ENCODE results near the gene SYNE3.

Gene SYNE3

GRCh38 chr14:95489214-95490137 is 27.0 kb downstream of the SYNE3 start:
- DNase-seq (ENCODE audit: low read depth), result no peak

DNA sequence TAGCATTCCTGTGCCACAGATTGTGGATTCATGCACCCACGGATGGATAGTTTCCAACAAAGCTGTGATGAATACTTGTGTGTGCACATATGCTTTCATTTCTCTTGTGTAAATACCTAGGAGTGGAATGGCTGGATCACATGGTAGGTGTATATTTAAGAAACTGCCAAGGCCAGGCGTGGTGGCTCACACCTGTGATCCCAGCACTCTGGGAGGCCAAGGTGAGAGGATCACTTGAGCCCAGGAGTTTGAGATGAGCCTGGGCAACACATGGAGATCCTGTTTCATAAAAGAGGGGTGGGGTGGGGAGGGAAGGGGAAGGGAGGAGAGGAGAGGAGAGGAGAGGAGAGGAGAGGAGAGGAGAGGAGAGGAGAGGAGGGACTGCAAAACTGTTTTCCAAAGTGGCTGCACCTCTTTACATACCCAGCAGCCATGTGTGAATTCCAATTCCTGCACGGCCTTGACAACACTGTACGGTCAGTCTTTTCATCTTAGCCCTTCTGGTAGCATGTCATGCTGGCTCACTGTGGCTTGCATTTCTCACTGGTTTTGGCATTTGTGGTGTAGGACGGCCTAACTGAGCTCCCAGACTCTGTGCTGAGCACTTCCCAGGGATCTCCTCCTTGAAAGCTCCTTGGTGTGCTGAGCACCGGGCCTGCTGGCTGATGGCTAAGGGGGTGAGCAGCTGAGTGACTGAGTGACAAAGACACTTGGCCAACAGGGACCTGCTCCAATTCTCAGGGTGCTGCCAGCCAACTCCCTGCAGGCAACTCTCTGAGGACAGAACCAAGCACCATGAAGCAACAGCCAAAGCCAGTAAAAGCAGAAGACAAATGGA is 27.9 kb downstream of the SYNE3 start:
- DNase-seq (ENCODE audit: low read depth), result no peak

DNA sequence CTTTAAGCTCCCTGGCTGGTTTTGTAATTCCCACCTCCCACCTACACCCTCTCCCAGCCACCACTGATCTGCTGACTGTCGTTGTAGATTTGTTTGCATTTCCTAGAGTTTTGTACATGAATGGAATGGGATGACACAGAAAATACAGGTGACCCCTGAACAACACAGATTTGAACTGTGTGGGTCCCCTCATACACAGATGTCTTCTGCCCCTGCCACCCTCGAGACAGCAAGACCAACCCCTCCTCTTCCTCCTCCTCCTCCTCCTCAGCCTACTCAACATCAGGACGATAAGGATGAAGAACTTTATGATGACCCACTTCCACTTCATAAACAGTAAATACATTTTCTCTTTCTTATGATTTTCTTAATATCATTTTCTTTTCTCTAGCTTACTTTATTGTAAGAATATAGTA is 28.8 kb downstream of the SYNE3 start:
- no peak for DNase-seq (ENCODE audit: low read depth)

DNA sequence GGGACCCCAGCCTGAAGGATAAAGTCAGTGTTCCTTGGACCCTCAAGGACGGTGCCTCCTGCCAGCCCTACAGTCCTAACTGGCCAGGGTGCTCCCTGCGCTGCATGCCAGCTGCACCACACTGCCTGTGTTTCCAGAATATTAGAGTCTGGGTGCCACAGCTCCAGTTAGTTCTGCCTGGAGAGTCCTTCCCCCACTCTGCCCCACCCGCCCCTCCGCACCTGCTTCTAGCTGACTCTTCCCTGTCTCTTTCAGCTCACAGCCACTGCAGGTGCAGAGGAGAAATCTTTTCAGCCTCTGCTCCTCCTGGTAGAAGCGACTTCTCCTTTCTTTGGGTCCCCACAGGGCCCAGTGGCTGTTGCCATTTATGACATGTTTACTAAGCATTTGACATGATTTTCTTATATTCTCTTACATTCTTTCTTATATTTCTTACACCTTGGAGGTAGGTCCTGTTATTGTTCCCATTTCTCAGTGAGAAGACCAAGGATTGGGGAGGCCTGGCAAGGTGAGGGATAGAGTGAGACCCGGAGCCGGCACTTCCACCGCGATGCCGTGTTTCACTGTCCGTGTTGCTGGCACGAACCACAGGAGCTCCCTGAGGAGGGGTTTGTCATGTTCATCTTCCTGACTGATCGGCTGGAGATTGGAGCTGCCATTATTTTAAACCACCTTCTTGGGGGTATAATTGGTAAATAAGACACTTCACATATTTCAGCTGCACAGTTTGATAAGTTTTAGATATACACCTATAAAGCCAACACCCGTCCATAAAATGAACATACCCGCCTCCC is 29.4 kb downstream of the SYNE3 start:
- DNase-seq (ENCODE audit: low read depth), result no peak

GRCh38 chr14:95485222-95485819 is 31.1 kb downstream of the SYNE3 start:
- no peak for DNase-seq (ENCODE audit: low read depth)

DNA sequence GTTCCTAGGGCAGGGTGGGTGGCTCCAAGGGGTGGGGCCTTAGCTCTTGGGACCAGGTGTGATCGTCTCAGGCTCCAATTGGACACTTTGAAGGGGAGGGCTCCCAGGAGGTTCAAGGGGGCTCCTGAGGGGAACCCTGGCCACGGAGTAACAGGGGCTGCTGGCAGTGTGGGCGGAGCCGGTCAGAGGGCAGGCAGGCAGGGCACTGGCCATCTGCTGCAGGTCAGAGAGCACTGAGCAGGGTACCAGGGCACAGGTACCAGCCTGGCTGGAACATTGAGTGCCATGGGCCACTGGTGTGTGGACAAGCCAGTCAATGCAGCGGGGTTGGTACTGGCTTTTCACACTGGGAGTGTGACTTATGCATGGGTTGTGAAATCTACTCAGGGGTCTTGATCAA is 32.2 kb downstream of the SYNE3 start:
- no peak for DNase-seq (ENCODE audit: low read depth)

DNA sequence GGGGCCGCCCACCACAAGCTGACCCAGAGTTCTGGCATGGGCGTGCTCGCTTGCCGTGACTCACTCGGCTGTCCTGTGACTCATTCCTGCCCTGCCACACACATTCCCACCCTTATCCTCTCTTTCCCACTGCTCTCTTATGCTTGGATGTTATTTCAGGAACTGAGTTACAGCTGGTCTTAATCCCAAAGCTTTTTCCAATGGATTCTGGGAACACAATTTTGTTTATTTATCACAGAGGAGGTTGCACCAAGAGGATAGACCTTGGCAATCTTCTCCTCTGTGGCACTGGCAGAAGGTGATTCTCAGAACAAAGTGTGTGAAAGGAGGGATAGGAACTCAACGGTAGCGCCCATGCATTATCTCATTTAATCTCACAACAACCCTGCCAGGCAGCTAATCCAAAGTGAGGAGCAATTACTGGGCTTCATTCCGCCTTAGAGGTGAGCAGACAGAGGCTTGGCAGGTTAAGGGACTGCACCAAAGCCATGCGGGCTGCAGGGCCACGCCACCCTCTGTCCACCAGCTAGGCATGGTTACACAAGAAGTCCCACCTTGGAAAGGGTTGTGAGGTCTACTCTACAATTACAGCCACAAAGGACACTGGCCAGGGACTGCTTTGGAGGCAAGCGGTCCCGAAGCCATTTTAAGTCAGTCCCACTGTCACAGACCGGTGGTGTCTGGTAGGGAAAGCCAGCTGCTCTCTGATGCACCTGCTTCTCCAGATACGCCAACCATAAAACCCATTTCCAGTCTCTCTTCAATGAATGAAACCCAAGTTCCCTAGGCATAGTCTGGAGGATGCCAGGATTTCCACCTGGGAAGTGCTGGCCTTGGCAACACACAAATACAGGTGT is 32.9 kb downstream of the SYNE3 start:
- DNase-seq (ENCODE audit: low read depth), result peak; percentile 96

DNA sequence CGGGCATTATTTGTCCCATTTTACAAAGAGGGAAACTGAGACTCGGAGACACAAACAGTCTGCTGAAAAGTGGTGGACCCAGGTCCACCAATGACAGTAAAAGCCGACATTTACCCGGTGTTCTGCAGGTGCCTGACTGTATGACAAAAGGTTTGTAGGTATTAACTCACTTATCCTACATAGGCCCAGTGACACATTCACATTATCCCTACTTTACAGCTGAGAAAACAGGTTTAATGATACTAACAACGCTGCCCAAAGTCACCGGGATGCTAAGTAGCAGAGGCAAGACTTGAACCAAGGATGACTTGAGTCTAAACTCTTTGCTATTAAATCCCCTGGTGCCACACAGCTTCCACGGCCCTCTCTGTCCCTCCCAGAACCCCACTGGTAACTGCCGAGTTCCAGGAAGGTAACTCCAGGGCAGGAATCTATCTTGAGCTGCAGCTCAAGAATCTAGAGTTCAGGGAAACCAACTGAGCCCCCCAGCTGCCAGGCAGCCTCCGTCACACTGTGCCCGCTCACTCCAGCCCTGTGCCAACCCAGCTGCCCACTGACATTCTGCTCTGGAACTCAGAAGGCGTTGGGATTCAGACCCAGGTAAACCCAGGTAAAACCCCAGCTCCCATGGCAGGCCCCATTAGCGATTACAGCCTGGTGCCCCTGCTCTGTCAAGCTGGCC is 33.7 kb downstream of the SYNE3 start:
- no peak for DNase-seq (ENCODE audit: low read depth)

DNA sequence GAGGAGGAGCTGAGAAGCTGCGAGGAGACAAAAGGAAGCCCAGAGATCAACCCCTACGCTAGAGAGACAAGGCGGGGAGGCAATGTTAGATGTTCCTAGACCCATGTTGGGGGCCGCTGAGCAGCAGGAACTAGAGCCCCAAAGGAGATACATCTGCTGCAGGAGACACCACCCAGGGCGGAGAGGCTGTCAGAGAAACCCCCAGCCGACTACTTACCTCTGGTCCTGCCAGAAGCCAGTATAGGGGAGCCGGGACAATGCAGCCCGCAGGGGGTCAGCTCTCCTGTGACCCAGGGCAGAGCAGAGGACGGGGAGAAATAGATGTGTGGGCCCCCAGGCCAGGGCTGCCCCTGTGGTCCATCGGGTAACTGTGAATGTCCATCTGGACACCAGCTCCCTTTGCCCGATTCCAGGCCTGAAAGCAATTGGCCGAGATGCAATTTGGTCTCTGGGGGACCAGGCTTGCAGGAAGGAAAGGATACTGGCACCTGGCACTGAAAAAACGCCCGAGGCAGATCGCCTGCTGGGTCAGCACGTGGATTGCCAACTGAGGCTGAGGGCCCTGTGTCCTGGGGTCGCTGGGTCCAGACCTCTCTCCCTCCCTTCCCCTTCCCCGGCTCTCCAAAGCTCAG is 34.9 kb downstream of the SYNE3 start:
- DNase-seq (ENCODE audit: low read depth), result no peak

- no peak for DNase-seq (ENCODE audit: low read depth)
Observed at GRCh38 chr14:95480887-95481226, 35.6 kb downstream of the SYNE3 start.

DNA sequence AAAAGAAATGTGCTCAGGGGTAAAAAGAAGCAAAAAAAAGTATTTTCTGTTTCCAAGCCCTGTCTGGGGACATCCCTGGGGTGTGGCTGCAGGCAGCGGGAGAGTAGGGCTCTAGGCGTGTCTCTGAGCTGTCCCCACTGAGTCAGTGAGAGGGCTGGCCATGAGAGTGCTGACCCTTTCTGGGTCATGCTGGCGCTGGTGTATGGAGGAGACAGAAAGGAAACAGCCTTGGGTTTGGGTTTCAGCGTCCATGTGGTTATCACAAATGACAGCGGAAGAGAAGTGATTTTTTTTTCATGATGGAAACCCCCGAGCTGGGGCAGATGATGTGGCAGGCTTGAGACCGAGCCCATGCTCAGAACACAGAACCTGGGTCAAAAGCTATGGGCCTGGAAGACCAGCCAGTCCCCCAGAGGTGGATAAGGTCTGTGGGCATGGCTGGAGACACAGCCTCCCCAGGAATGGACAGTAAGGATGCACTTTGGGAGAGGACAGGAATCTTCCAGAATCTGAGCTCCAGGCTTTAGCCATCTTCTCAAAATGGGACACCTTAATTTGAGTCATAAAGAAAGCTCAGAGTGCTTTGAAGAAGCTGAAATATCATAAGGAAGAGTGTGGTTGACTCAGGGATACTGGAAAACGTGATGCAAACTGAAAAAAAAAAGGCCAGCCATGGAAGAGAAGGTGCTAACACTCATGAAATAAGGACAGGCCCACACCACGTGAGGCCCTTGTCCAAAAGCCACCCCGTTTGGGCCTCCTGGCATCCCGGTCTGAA is 36.2 kb downstream of the SYNE3 start:
- DNase-seq (ENCODE audit: low read depth), result peak; percentile 85

DNA sequence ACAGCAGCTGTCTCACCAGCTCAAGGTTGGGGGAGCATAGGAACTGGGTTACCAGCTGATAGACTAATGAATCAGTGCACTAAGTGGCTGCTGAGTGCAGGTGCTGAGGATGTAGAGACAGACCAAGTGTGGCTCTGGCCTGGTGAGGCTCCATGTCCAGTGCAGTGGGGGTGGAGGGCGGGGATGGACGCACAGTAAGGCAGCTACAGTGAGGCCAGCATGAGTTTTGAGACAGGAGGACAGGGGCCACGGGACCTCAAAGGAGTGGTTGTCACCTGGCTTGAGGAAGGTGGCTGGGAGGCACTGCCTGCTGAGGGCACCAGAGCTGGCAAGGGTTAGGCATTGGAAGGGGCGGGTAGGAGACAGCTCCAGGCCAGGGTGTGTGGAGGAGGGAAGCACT is 37.0 kb downstream of the SYNE3 start:
- DNase-seq (ENCODE audit: low read depth), result no peak

DNA sequence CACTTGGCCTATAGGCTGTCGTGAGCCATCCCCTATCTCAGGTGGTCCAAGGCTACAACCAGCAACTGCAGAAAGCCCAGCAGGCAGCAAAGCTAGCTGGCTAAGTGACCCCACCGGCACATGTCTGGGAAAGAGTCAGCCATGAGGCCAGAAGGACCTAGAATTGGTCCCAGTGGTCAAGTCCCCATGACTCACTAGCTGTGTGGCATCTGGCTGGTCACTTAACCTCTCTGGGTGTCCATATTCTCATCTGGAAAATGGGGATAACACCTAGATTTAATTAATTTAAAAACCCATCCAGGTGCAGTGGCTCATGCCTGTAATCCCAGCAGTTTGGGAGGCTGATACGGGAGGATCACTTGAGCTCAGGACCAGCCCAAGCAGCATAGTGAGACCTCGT is 37.6 kb downstream of the SYNE3 start:
- DNase-seq (ENCODE audit: low read depth), result no peak

GRCh38 chr14:95478309-95478708 is 38.1 kb downstream of the SYNE3 start:
- no peak for DNase-seq (ENCODE audit: low read depth)

DNA sequence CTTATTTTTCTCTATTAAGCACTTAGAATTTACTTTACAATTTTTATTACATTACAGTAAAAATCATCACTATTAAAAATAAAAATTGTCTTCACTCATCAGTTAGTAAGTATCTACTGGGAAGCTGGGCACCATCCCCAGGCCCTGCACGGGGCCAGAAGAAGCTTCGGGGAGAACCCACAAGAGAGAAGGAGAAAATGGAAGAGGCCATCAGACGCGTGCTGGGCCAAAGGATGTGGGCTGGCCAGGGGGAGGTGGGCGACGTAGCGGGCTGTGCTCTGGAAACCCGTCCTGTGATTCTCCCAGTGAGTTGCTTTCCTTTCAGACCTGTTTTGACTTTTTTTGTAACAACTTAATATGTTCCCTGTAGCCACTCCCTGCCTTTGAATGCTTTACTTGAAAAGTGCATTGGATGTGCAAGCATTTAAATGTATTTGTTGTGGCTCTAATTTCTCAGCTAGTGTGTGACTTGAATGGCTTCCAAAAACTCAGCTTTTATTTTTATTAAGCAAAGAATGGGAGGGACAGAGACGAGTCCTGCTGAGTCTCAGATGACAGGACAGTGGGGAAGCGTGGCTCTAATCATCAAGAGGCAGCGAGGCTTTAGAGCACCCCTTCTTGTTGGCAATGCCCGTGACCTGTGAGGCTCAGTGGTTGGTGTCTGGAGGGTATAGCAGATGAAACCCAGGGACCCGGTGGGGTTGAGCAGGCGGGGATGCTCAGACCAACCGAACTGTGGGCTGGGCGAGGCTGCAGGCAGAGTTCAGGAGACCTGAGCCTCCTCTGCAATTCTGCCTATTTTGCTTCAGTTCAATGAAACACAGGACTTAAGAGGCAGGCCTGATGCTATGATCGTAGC is 38.8 kb downstream of the SYNE3 start:
- no peak for DNase-seq (ENCODE audit: low read depth)

DNA sequence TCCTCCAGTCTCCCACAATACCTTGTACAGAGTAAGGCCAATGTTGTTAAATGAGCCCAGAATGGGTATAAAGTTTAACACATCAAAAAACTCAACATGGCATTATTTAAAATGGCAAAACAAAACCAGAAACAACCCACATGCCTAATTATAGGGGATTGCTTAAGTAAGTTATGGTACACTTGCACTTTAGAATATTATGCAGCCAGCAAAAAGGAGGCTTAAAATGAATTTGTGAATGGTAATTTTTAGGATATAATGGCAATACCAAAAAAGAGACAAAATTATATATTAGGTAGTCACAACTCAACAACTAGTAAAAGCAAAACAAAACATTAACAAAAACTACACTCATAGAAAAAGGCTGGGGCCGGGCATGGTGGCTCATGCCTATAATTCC is 39.7 kb downstream of the SYNE3 start:
- no peak for DNase-seq (ENCODE audit: low read depth)

- no peak for DNase-seq (ENCODE audit: low read depth)
Observed at GRCh38 chr14:95475540-95476240, 40.8 kb downstream of the SYNE3 start.

DNA sequence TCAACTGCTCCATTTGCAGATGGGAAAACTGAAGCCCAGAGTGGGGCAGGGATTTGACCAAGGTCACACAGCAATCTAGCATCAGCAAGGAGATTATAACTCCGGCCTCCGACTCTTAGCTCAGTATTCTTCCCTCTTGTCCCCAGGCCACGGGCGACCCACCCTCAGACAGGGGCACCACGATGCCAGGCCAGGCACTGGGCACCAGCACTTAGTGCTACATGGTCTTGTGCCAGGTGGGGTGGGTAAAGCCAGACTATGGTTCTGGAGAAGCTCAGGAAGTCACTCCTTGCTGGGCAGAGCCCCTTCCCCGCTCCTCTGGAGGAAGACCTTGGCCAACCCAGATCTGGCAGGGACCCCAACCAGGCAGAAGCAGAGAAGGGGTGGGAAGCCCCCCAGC is 41.5 kb downstream of the SYNE3 start:
- DNase-seq (ENCODE audit: low read depth), result no peak

All from ELR (cell line).